Stimulated activated naive B cell treated with anti-CD40 and anti-IgM and Interleukin-4, amounts not matched to agents 10 μg/mL and 1 μg/mL and 100 μg/mL, for 72 hours (primary cell): ENCODE results near the gene STK25.

Source experiments
- ATAC-seq, 2 donors: fragments of 150-1000 bp; cut with Tn5 transposase; replicated peaks; 2 replicates each; pipeline ENCODE4 v1.10.0; 2021; ENCODE audit warnings: moderate library complexity in 1 of 2
- DNase-seq: peaks from one replicate; pipeline ENCODE4 v3.0.0; 2021
- H3K27ac Mint-ChIP-seq: one replicate; pipeline ENCODE4 v1.8.0; 2022; ENCODE audit warnings: mild to moderate bottlenecking, mixed read lengths
- H3K27me3 Mint-ChIP-seq, 2 donors: one replicate each; pipeline ENCODE4 v1.8.0; 2022; ENCODE audit warnings: mixed read lengths in 2 of 2
- H3K36me3 Mint-ChIP-seq, 2 donors: one replicate each; pipeline ENCODE4 v1.8.0; 2022; ENCODE audit warnings: mixed read lengths in 2 of 2, mild to moderate bottlenecking in 1 of 2
- H3K4me1 Mint-ChIP-seq, 2 donors: one replicate each; pipeline ENCODE4 v1.8.0; 2022; ENCODE audit warnings: mixed read lengths in 2 of 2, mild to moderate bottlenecking in 1 of 2
- H3K4me3 Mint-ChIP-seq, 2 donors: one replicate each; pipeline ENCODE4 v1.8.0; 2022; ENCODE audit warnings: mild to moderate bottlenecking in 2 of 2, mixed read lengths in 2 of 2, moderate library complexity in 1 of 2
- H3K9me3 Mint-ChIP-seq, 2 donors: one replicate each; pipeline ENCODE4 v1.8.0; 2022; ENCODE audit warnings: mixed read lengths in 2 of 2, mild to moderate bottlenecking in 1 of 2

STK25 gene

GRCh38 chr2:241489088-241489487 lies 19.3 kb downstream of the STK25 start:
- ATAC-seq (no peak), DNase-seq (no peak)
- Mint-ChIP-seq H3K36me3 (peaks cover 33 to 64% of the 10 kb centered on the region in 2 donors), H3K27me3 (no peaks in the 10 kb centered on the region), H3K9me3 (no peaks in the 10 kb centered on the region), H3K4me1 (peaks cover 0 to 3% of the 10 kb centered on the region in 2 donors), H3K27ac (no peak overlapping the region), H3K4me3 (no peak overlapping the region)

- H3K4me1 Mint-ChIP-seq = peaks cover 0 to 3% of the 10 kb centered on the region in 2 donors
- H3K27me3 Mint-ChIP-seq = no peaks in the 10 kb centered on the region
- no peak for DNase-seq
- no peak for ATAC-seq
- H3K4me3 Mint-ChIP-seq = no peak overlapping the region
- no peaks in the 10 kb centered on the region for H3K9me3 Mint-ChIP-seq
- H3K27ac Mint-ChIP-seq = peak overlapping the region; percentile 73
- H3K36me3 Mint-ChIP-seq = peaks cover 24 to 40% of the 10 kb centered on the region in 2 donors
Measured at GRCh38 chr2:241485172-241485911, 23.0 kb downstream of the STK25 start.

- ATAC-seq = no peak
- no peaks in the 10 kb centered on the region for H3K27me3 Mint-ChIP-seq
- H3K4me1 Mint-ChIP-seq = peaks cover 0 to 3% of the 10 kb centered on the region in 2 donors
- no peak overlapping the region for H3K4me3 Mint-ChIP-seq
- no peak for DNase-seq
- peaks cover 26 to 38% of the 10 kb centered on the region in 2 donors for H3K36me3 Mint-ChIP-seq
- no peak overlapping the region for H3K27ac Mint-ChIP-seq
- H3K9me3 Mint-ChIP-seq = no peaks in the 10 kb centered on the region
Measured at GRCh38 chr2:241483305-241483704, 25.1 kb downstream of the STK25 start.

- ATAC-seq (no peak), DNase-seq (no peak)
- Mint-ChIP-seq H3K9me3 (no peaks in the 10 kb centered on the region), H3K27ac (no peak overlapping the region), H3K36me3 (peaks cover 31 to 45% of the 10 kb centered on the region in 2 donors), H3K4me3 (no peak overlapping the region), H3K27me3 (no peaks in the 10 kb centered on the region), H3K4me1 (peaks cover 0 to 3% of the 10 kb centered on the region in 2 donors)
Measured at GRCh38 chr2:241482126-241482955, 26.0 kb downstream of the STK25 start.

DNA sequence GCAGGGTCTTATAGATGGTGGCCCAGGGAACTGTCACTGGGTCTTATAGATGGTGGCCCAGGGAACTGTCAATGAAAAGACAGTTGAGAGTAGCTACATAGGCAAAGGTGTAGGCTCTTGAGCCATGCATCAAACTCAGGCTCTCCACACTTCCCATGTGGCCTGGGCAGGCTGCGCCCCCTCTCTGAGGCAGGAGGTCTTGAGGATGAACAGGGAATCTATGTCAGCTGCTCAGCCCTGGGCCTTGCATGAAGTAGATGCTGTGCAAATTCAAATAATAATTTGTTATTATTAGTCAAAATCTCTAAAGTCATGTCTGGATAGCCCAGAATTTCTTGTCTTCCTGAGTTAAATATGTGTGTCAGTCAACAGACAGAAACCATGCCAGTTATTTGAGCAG lies 26.7 kb downstream of the STK25 start:
- Mint-ChIP-seq H3K36me3 (peaks cover 30 to 41% of the 10 kb centered on the region in 2 donors), H3K9me3 (no peaks in the 10 kb centered on the region), H3K27me3 (no peaks in the 10 kb centered on the region), H3K4me3 (no peak overlapping the region), H3K27ac (no peak overlapping the region), H3K4me1 (peaks cover 0 to 3% of the 10 kb centered on the region in 2 donors)
- ATAC-seq = no peak
- no peak for DNase-seq

- Mint-ChIP-seq H3K4me3 (no peak overlapping the region), H3K9me3 (no peaks in the 10 kb centered on the region), H3K4me1 (no peaks in the 10 kb centered on the region)
Measured at GRCh38 chr2:241479026-241479898, 29.1 kb downstream of the STK25 start.

DNA sequence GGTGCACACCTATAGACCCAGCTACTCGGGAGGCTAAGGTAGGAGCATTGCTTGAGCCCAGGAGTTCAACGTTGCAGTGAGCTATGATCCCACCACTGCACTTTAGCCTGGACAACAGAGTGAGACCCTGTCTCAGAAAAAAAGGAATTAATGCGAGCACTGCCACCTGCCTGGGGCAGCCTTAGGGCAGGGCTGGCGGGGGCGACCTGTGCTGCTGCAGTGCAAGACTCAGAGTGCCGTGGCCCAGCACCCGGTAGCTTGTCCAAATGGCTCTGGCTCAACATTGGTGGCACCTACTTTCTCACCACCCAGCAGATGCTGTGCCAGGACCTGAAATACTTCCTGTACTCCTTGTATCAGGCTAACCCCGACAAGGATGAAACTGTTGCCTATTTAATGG lies 30.2 kb downstream of the STK25 start:
- H3K27ac Mint-ChIP-seq = no peak overlapping the region
- no peaks in the 10 kb centered on the region for H3K27me3 Mint-ChIP-seq
- peaks cover 17 to 19% of the 10 kb centered on the region in 2 donors for H3K36me3 Mint-ChIP-seq
- ATAC-seq (no peak), DNase-seq (no peak)
- H3K4me3 Mint-ChIP-seq = no peak overlapping the region
- no peaks in the 10 kb centered on the region for H3K9me3 Mint-ChIP-seq
- H3K4me1 Mint-ChIP-seq = no peaks in the 10 kb centered on the region

More at GRCh38 chr2:241479026-241479898, 29.1 kb downstream of the STK25 start:
- no peaks in the 10 kb centered on the region for H3K27me3 Mint-ChIP-seq
- H3K27ac Mint-ChIP-seq = no peak overlapping the region
- peaks cover 22% of the 10 kb centered on the region in 2 donors for H3K36me3 Mint-ChIP-seq
- DNase-seq (no peak), ATAC-seq (no peak)

DNA sequence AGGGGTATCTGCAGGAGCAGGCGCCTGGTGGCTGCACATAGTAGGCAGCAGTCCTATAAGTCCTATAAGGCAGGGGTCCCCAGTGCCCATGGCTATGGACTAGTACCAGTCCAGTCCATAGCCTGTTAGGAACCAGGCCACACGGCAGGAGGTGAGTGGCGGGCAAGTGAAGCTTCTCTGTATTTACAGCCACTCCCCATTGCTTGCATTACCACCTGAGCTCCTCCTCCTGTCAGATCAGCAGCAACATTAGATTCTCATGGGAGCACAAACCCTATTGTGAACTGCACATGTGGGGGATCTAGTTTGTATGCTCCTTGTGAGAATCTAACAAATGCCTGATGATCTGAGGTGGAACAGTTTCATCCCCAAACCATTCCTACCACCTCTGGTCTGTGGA lies 33.1 kb downstream of the STK25 start:
- Mint-ChIP-seq H3K27me3 (peaks cover 0 to 9% of the 10 kb centered on the region in 2 donors), H3K4me1 (peaks cover 0 to 3% of the 10 kb centered on the region in 2 donors), H3K27ac (no peak overlapping the region), H3K4me3 (no peak overlapping the region), H3K9me3 (no peaks in the 10 kb centered on the region), H3K36me3 (peaks cover 29 to 42% of the 10 kb centered on the region in 2 donors)
- DNase-seq (no peak), ATAC-seq (no peak)

- H3K27ac Mint-ChIP-seq = no peak overlapping the region
- peaks cover 0 to 3% of the 10 kb centered on the region in 2 donors for H3K4me1 Mint-ChIP-seq
- DNase-seq (no peak), ATAC-seq (no peak)
- H3K27me3 Mint-ChIP-seq = peaks cover 0 to 9% of the 10 kb centered on the region in 2 donors
- peaks cover 29 to 45% of the 10 kb centered on the region in 2 donors for H3K36me3 Mint-ChIP-seq
- no peaks in the 10 kb centered on the region for H3K9me3 Mint-ChIP-seq
- H3K4me3 Mint-ChIP-seq = no peak overlapping the region
Measured at GRCh38 chr2:241473399-241473798, 35.0 kb downstream of the STK25 start.

- H3K4me3 Mint-ChIP-seq = no peak overlapping the region
- H3K27me3 Mint-ChIP-seq = peaks cover 0 to 9% of the 10 kb centered on the region in 2 donors
- H3K4me1 Mint-ChIP-seq = peaks cover 0 to 3% of the 10 kb centered on the region in 2 donors
Measured at GRCh38 chr2:241469746-241470145, 38.6 kb downstream of the STK25 start.

GRCh38 chr2:241468476-241468781 lies 40.0 kb downstream of the STK25 start:
- peaks cover 29 to 51% of the 10 kb centered on the region in 2 donors for H3K36me3 Mint-ChIP-seq
- no peak for DNase-seq
- H3K4me1 Mint-ChIP-seq = peaks cover 0 to 3% of the 10 kb centered on the region in 2 donors
- no peak overlapping the region for H3K27ac Mint-ChIP-seq
- no peaks in the 10 kb centered on the region for H3K9me3 Mint-ChIP-seq
- peaks cover 0 to 9% of the 10 kb centered on the region in 2 donors for H3K27me3 Mint-ChIP-seq
- no peak overlapping the region for H3K4me3 Mint-ChIP-seq
- no peak for ATAC-seq

More at GRCh38 chr2:241469746-241470145, 38.6 kb downstream of the STK25 start:
- H3K27ac Mint-ChIP-seq = no peak overlapping the region
- DNase-seq (no peak), ATAC-seq (no peak)
- H3K9me3 Mint-ChIP-seq = no peaks in the 10 kb centered on the region
- peaks cover 27 to 47% of the 10 kb centered on the region in 2 donors for H3K36me3 Mint-ChIP-seq

- Mint-ChIP-seq H3K4me1 (peaks cover 0 to 3% of the 10 kb centered on the region in 2 donors), H3K27ac (no peak overlapping the region), H3K36me3 (peaks cover 29 to 52% of the 10 kb centered on the region in 2 donors), H3K27me3 (peaks cover 0 to 9% of the 10 kb centered on the region in 2 donors), H3K9me3 (no peaks in the 10 kb centered on the region), H3K4me3 (no peak overlapping the region)
- ATAC-seq = no peak
- no peak for DNase-seq
Measured at GRCh38 chr2:241467777-241468475, 40.5 kb downstream of the STK25 start.

DNA sequence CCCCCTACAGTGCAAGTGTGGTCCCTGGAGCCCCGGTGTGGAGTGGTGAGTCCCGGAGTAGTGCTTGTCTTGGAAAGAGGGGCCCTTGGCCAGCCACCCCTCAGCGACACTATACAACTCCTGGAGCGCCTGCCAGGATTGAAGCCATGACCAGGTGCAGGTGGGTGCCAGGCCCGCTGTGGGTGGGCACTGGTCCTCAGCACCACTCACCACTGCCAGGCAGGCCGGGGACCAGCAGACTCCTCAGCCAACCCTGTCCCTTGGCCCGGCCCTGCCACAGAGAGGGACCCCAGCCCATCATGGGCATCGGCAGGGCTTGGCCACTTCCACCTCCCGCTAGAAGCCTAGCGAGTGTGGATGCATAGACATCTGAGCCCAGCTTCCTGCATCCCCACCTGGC lies 42.2 kb downstream of the STK25 start:
- H3K9me3 Mint-ChIP-seq = no peaks in the 10 kb centered on the region
- no peak for DNase-seq
- H3K27ac Mint-ChIP-seq = no peak overlapping the region
- H3K4me3 Mint-ChIP-seq = no peak overlapping the region
- ATAC-seq = no peak
- H3K4me1 Mint-ChIP-seq = no peaks in the 10 kb centered on the region
- no peaks in the 10 kb centered on the region for H3K27me3 Mint-ChIP-seq
- peaks cover 27 to 40% of the 10 kb centered on the region in 2 donors for H3K36me3 Mint-ChIP-seq
